Naive thymus-derived CD8-positive, alpha-beta T cell (primary cell): Measurements from ENCODE around the gene RASSF5. TPM values are rescaled to one million over a fixed set of nuclear protein-coding genes. Genes with fewer than 3 reads are reported as not detected.

Source experiments
- ATAC-seq, 2 donors: fragments of 150-1000 bp; cut with Tn5 transposase in 1 of 2; sonication (Bioruptor Pico), chemical (Tn5 transposase) in 1 of 2; 1 replicate in 1 of 2; 2 replicates in 1 of 2; pipeline ENCODE4 v1.10.0; 2021; ENCODE audit warnings: mild to moderate bottlenecking in 2 of 2, moderate library complexity in 2 of 2
- POLR2A ChIA-PET: fragments of 350-600 bp; sonication (Branson Sonifier 250); formaldehyde crosslinking; loops from one replicate; lab custom pipeline; 2021; ENCODE audit warnings: antibody characterized with exemption; lab: Charles Lee
- DNase-seq, 10 donors: peaks; one replicate each; pipeline versions ENCODE4 v3.0.0 to v3.0.0-alpha.2; 2020 to 2022
- H3K27ac Mint-ChIP-seq, 10 donors: one replicate each; pipeline ENCODE4 v1.8.0; 2020 to 2022; ENCODE audit warnings: mild to moderate bottlenecking in 10 of 10, mixed read lengths in 10 of 10, moderate library complexity in 4 of 10, inconsistent platforms in 1 of 10
- H3K27me3 Mint-ChIP-seq, 5 donors: one replicate each; pipeline ENCODE4 v1.8.0; 2021 to 2022; ENCODE audit warnings: mixed read lengths in 5 of 5
- H3K36me3 Mint-ChIP-seq, 3 donors: one replicate each; pipeline ENCODE4 v1.8.0; 2020 to 2022; ENCODE audit warnings: mixed read lengths in 3 of 3, mild to moderate bottlenecking in 2 of 3, inconsistent platforms in 1 of 3
- H3K4me1 Mint-ChIP-seq, 4 donors: one replicate each; pipeline ENCODE4 v1.8.0; 2021 to 2022; ENCODE audit warnings: mixed read lengths in 4 of 4
- H3K4me3 Mint-ChIP-seq, 10 donors: one replicate each; pipeline ENCODE4 v1.8.0; 2020 to 2022; ENCODE audit warnings: mild to moderate bottlenecking in 10 of 10, mixed read lengths in 10 of 10, moderate library complexity in 6 of 10, inconsistent platforms in 1 of 10
- H3K9me3 Mint-ChIP-seq, 9 donors: one replicate each; pipeline ENCODE4 v1.8.0; 2020 to 2022; ENCODE audit warnings: mixed read lengths in 9 of 9, mild to moderate bottlenecking in 3 of 9, inconsistent platforms in 1 of 9, moderate library complexity in 1 of 9
- polyA plus RNA-seq, 3 donors: library from polyadenylated mRNA; unstranded; fragments of 300-500 nt; fragmentation: Illumina TruSeq; gene quantifications; one replicate each; pipeline ENCODE4 v1.2.3, GENCODE V29; 2021
- total RNA-seq, 8 experiments: library from RNA in 2 of 8; stranded (reverse) in 2 of 8; gene quantifications; one replicate each; pipeline ENCODE4 v1.2.3 and lab custom pipeline; 2021 to 2026

Gene RASSF5
- total and polyA plus RNA-seq, 5 experiments from 2014 or later = 224 to 358 (median 233) TPM

GRCh38 chr1:206468571-206468970 is 38.8 kb upstream of the RASSF5 start:
- DNase-seq = no peak
- H3K27ac Mint-ChIP-seq = peak overlapping the region; percentile 42 to 96 (median 89)
- H3K9me3 Mint-ChIP-seq = no peaks in the 10 kb centered on the region
- H3K36me3 Mint-ChIP-seq = peaks cover 0 to 11% (median 0%) of the 10 kb centered on the region in 3 donors
- no peak for ATAC-seq
- peak overlapping the region; percentile 46 to 98 (median 94) for H3K4me3 Mint-ChIP-seq
- POLR2A ChIA-PET = interaction anchor here (0.7 kb wide), 1 partner anchor 853 kb away, joined by 3 read pairs; the partner anchor contains the start of gene CD55
- H3K4me1 Mint-ChIP-seq = peaks cover 57 to 88% (median 86%) of the 10 kb centered on the region in 4 donors
- H3K27me3 Mint-ChIP-seq = no peaks in the 10 kb centered on the region

- Mint-ChIP-seq H3K9me3 (no peaks in the 10 kb centered on the region), H3K27me3 (no peaks in the 10 kb centered on the region), H3K36me3 (peaks cover 0 to 19% (median 0%) of the 10 kb centered on the region in 3 donors), H3K27ac (peak overlapping the region in 9 of 10 donors; percentile 43 to 96 (median 93)), H3K4me3 (peak overlapping the region; percentile 86 to 98 (median 94)), H3K4me1 (peaks cover 60 to 90% (median 87%) of the 10 kb centered on the region in 4 donors)
- DNase-seq (peak in 1 of 10 donors; percentile 19), ATAC-seq (no peak)
- POLR2A ChIA-PET = interaction anchor here (0.6 to 3.5 kb wide), 16 partner anchors 8 to 852 kb away, joined by 3 to 22 read pairs (median 5); partner anchors contain the start of genes CD55, EIF2D, MAPKAPK2 and RASSF5
Observed at GRCh38 chr1:206469411-206469932, 37.9 kb upstream of the RASSF5 start.

DNA sequence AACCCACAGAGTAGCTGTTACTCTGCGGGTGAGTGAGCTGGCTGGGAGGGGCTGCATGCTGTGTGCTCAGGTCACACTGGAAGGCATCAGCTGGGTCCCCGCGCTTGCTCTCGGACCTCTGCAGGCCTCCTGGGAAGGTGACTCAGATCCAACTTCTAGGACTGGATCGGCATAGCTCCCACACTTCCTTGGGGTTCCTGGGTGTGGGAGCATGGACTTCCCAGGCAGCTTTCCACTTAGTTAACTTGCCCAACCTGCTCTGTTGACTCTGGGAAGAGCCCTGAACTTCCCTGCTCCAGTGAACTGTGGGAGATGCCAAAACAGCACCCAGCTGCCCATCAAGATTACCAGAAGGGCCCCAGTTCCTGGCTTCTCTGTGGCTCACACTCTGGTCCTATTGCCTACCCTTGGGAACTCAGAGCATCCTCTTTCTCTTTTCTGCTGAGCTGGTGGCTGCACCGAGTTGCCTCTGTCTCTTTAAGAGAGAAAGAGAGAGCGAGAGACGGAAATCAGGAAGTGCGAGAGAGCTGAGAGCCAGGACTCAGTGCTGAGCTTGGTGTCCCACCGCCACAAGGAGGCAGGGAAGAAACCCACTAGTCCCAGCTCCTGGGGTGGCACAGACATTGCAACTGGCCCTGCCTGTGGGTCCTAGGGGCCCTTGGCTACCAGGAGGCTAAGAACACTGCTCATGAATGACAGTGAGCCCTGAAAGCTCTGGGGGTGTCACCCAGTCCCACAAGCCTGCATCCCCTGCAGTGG is 37.2 kb upstream of the RASSF5 start, which contains the start of gene IKBKE:
TSS of gene IKBKE (plus strand) at position 544 of the 759 bp plus-strand sequence. CDS start 2,752 bp downstream, outside the sequence.
- peaks cover 57 to 85% (median 83%) of the 10 kb centered on the region in 4 donors for H3K4me1 Mint-ChIP-seq
- H3K27me3 Mint-ChIP-seq = no peaks in the 10 kb centered on the region
- ATAC-seq (peak; percentile 57 to 66), DNase-seq (peak in 9 of 10 donors; percentile 17 to 71 (median 43))
- POLR2A ChIA-PET = interaction anchor here (0.6 to 3.5 kb wide), 23 partner anchors 8 to 452 kb away, joined by 3 to 22 read pairs (median 5); partner anchors contain the start of genes DYRK3, EIF2D, FCMR and MAPKAPK2
- peak within 1 kb of the TSS; percentile 86 to 98 (median 94) for H3K4me3 Mint-ChIP-seq
- H3K36me3 Mint-ChIP-seq = peaks cover 0 to 25% (median 0%) of the 10 kb centered on the region in 3 donors
- H3K9me3 Mint-ChIP-seq = no peaks in the 10 kb centered on the region
- peak within 1 kb of the TSS; percentile 88 to 96 (median 92) for H3K27ac Mint-ChIP-seq

DNA sequence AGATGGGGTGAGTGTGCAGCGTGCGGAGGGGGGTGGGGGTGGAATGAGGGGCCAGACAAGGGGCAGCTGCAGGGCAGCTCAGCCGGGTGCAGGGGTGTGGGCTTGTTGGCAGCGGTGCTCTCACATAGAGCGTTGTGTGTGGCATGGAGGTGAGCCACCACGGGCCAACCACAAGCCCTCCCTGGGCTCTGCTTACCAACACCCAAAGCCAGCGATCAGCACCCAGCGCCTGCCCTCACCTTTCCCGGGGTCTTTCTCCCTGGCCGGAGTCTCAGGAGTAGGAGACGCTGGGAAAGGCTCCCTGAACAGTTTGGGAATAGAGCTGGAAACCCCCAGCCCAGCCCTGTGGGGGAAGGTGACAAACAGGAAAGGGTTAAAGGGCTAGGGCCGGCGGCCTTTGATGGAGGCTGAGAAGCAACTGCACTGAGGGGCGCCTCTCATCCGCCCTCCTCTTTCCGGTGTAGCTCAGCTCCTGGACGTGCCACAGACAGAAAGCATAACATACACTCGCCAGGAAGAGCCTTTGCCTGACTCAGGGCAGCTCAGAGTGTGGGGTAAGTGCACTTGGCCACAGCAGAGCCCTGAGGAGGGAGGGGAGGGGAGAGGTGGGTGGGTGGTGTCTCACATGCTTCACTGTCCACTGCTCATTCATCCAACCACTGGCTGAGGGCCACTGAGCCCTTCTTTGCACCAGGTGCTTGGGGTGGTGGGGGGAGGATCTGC is 36.5 kb upstream of the RASSF5 start:
- no peaks in the 10 kb centered on the region for H3K27me3 Mint-ChIP-seq

GRCh38 chr1:206471415-206471801 is 35.9 kb upstream of the RASSF5 start:
- Mint-ChIP-seq H3K9me3 (no peaks in the 10 kb centered on the region), H3K27me3 (no peaks in the 10 kb centered on the region), H3K4me3 (peak overlapping the region; percentile 86 to 98 (median 94)), H3K36me3 (peaks cover 0 to 38% (median 0%) of the 10 kb centered on the region in 3 donors), H3K4me1 (peaks cover 55 to 79% (median 74%) of the 10 kb centered on the region in 4 donors), H3K27ac (peak overlapping the region; percentile 88 to 96 (median 92))
- ATAC-seq (peak in 1 of 2 donors; percentile 4), DNase-seq (no peak)
- POLR2A ChIA-PET = interaction anchor here (0.5 to 3.5 kb wide), 19 partner anchors 8 to 342 kb away, joined by 3 to 22 read pairs (median 5); partner anchors contain the start of genes DYRK3 and RASSF5

More for the DNA sequence above, 36.5 kb upstream of the RASSF5 start:
- peak; percentile 66 to 76 for ATAC-seq
- Mint-ChIP-seq H3K4me3 (peak overlapping the region; percentile 86 to 98 (median 94)), H3K36me3 (peaks cover 0 to 33% (median 0%) of the 10 kb centered on the region in 3 donors), H3K27ac (peak overlapping the region; percentile 88 to 96 (median 92)), H3K4me1 (peaks cover 57 to 83% (median 77%) of the 10 kb centered on the region in 4 donors), H3K9me3 (no peaks in the 10 kb centered on the region)
- POLR2A ChIA-PET = interaction anchor here (0.6 to 3.5 kb wide), 26 partner anchors 8 to 451 kb away, joined by 3 to 22 read pairs (median 4); partner anchors contain the start of genes DYRK3, EIF2D, FCMR and MAPKAPK2
- DNase-seq = peak in 9 of 10 donors; percentile 22 to 75 (median 49)

DNA sequence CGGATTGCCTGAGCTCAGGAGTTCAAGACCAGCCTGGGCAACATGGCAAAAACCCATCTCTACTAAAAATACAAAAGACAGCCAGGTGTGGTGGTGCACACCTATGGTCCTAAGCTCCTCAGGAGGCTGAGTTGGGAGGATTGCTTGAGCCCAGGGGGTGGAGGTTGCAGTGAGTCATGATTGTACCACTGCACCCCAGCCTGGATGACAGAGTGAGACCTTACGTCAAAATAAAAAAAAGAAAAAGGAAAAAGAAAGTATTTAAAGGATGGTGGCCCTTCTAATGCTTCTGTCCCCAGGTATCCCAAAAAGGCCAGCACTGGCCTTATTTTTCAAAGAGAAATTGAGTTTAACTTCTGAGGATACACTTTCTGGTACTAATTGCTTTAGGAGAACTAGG is 35.3 kb upstream of the RASSF5 start:
- Mint-ChIP-seq H3K36me3 (peaks cover 0 to 44% (median 0%) of the 10 kb centered on the region in 3 donors), H3K9me3 (no peaks in the 10 kb centered on the region), H3K27ac (peak overlapping the region; percentile 88 to 96 (median 92)), H3K4me3 (peak overlapping the region; percentile 86 to 98 (median 94)), H3K4me1 (peaks cover 49 to 73% (median 69%) of the 10 kb centered on the region in 4 donors), H3K27me3 (no peaks in the 10 kb centered on the region)
- DNase-seq (no peak), ATAC-seq (no peak)
- POLR2A ChIA-PET = interaction anchor here (0.6 to 3.5 kb wide), 7 partner anchors 10 to 342 kb away, joined by 3 to 22 read pairs (median 8); partner anchors contain the start of genes DYRK3 and RASSF5

DNA sequence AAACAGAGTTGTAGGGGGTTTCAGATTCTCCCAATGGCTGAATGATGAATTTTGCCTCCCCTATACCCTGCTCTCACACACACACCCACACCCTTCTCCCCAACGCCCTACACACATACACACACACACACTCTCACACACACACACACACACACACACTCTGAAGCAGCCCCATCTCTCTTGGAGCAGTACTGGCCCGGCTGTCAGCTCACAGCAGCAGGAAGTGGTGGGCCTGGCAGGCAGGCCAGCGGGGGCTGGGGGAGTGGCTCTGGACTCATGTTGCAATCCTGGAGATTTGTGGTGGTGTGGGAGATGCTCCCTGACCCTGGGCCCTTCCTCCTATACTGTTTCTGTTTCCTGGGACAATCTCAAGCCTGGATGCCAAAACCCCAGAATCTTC is 34.9 kb upstream of the RASSF5 start:
- Mint-ChIP-seq H3K4me3 (peak overlapping the region; percentile 86 to 98 (median 94)), H3K4me1 (peaks cover 47 to 73% (median 65%) of the 10 kb centered on the region in 4 donors), H3K9me3 (no peaks in the 10 kb centered on the region), H3K27ac (peak overlapping the region; percentile 88 to 96 (median 92)), H3K36me3 (peaks cover 0 to 48% (median 0%) of the 10 kb centered on the region in 3 donors), H3K27me3 (no peaks in the 10 kb centered on the region)
- peak in 3 of 10 donors; percentile 10 to 33 (median 20) for DNase-seq
- POLR2A ChIA-PET = interaction anchor here (3.5 kb wide), 2 partner anchors 11 to 34 kb away, joined by 18 to 22 read pairs; partner anchors contain the start of gene RASSF5
- ATAC-seq = no peak

DNA sequence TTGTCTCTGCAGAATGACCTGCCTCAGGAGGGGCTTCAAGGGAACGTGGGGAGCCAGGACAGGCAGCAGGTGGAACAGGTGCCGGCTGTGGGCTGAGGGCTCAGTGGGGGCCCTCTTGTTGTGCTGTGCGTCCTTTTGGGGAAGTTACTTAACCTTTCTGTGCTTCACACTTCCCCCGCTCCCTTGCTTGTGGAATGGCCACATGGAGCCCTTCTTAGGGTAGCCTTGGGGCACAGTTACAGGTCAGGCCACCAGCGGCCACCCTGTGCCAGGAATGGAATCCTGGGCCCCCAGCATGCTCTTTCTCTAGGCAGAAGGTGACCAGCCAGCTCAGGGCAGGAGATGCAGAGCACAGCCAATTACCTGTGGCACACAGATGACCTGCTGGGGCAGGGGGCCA is 34.4 kb upstream of the RASSF5 start:
- no peak for DNase-seq
- POLR2A ChIA-PET = no interaction called here
- H3K27ac Mint-ChIP-seq = peak overlapping the region; percentile 88 to 96 (median 92)
- no peaks in the 10 kb centered on the region for H3K9me3 Mint-ChIP-seq
- no peaks in the 10 kb centered on the region for H3K27me3 Mint-ChIP-seq
- H3K36me3 Mint-ChIP-seq = peaks cover 0 to 49% (median under 1%) of the 10 kb centered on the region in 3 donors
- H3K4me3 Mint-ChIP-seq = peak overlapping the region; percentile 86 to 98 (median 94)
- peaks cover 43 to 70% (median 61%) of the 10 kb centered on the region in 4 donors for H3K4me1 Mint-ChIP-seq
- ATAC-seq = no peak

DNA sequence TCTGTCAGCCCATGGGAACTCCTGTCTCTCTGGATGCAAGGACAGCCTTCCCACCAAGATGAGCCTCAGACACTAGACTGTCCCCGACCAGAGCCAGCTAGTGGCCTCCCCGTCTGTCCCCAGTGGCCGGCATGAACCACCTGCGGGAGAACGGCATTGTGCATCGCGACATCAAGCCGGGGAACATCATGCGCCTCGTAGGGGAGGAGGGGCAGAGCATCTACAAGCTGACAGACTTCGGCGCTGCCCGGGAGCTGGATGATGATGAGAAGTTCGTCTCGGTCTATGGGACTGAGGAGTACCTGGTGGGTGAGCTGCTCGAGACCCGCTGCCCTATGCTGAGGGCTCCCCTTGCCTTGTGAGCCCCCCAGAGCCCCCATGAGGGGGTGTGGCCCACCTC is 31.3 kb upstream of the RASSF5 start:
- ATAC-seq = no peak
- POLR2A ChIA-PET = no interaction called here
- Mint-ChIP-seq H3K4me1 (peaks cover 35 to 66% (median 50%) of the 10 kb centered on the region in 4 donors), H3K27ac (peak overlapping the region in 2 of 10 donors; percentile 40 to 51), H3K4me3 (peak overlapping the region in 1 of 10 donors; percentile 26), H3K36me3 (peaks cover 0 to 74% (median 6%) of the 10 kb centered on the region in 3 donors), H3K9me3 (no peaks in the 10 kb centered on the region), H3K27me3 (no peaks in the 10 kb centered on the region)
- DNase-seq = no peak

DNA sequence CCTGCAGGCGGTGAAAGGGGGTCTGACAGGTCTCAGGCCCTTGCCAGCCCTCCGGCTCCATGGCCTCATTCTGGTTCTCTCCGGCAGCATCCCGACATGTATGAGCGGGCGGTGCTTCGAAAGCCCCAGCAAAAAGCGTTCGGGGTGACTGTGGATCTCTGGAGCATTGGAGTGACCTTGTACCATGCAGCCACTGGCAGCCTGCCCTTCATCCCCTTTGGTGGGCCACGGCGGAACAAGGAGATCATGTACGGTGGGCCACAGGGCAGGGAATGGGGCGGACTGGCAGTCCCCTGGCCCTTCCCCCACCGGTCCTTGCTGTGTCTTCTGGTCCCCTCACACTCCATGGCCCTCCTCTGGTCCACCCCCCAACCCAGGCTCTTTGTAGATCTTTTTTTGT is 30.7 kb upstream of the RASSF5 start:
- Mint-ChIP-seq H3K4me1 (peaks cover 30 to 62% (median 46%) of the 10 kb centered on the region in 4 donors), H3K4me3 (no peak overlapping the region), H3K9me3 (no peaks in the 10 kb centered on the region), H3K27me3 (no peaks in the 10 kb centered on the region), H3K27ac (peak overlapping the region in 2 of 10 donors; percentile 2 to 75), H3K36me3 (peaks cover 0 to 79% (median 6%) of the 10 kb centered on the region in 3 donors)
- ATAC-seq (no peak), DNase-seq (no peak)
- POLR2A ChIA-PET = no interaction called here

GRCh38 chr1:206477110-206477509 is 30.2 kb upstream of the RASSF5 start:
- no peaks in the 10 kb centered on the region for H3K9me3 Mint-ChIP-seq
- peaks cover 0 to 82% (median 6%) of the 10 kb centered on the region in 3 donors for H3K36me3 Mint-ChIP-seq
- peak overlapping the region in 5 of 10 donors; percentile 2 to 75 (median 32) for H3K27ac Mint-ChIP-seq
- H3K27me3 Mint-ChIP-seq = no peaks in the 10 kb centered on the region
- H3K4me3 Mint-ChIP-seq = no peak overlapping the region
- POLR2A ChIA-PET = interaction anchor here (1.4 kb wide), 1 partner anchor 11 kb away, joined by 3 read pairs; no protein-coding TSS in a partner anchor
- DNase-seq = no peak
- ATAC-seq = no peak
- H3K4me1 Mint-ChIP-seq = peaks cover 25 to 56% (median 41%) of the 10 kb centered on the region in 4 donors
